GM12878 (cell line): ENCODE data around the gene CYP1A2. TPM values are rescaled to one million over a fixed set of nuclear protein-coding genes. Genes with fewer than 3 reads are reported as not detected.

ENCODE experiments used
- CEBPZ ChIP-seq: fragments of 150-350 bp; IDR thresholded peaks from 2 replicates; pipeline ENCODE4 v1.6.1; 2016; ENCODE audit warnings: low read depth, low read length
- ELK1 ChIP-seq: IDR thresholded peaks from 2 replicates; pipeline ENCODE4 v1.6.1; 2012; ENCODE audit warnings: low read depth, low read length, improper control_type of control experiment
- ESRRA ChIP-seq: IDR thresholded peaks from 2 replicates; pipeline ENCODE4 v1.6.1; 2012; ENCODE audit warnings: mild to moderate bottlenecking, low read length, improper control_type of control experiment
- ETV6 ChIP-seq, 2 experiments: fragments of 450-650 bp in 1 of 2; IDR thresholded peaks in 1 of 2; conservative IDR thresholded peaks in 1 of 2; 2 replicates each; pipeline ENCODE4 v1.6.1; 2014; ENCODE audit warnings: antibody characterized with exemption in 1 of 2, borderline replicate concordance in 1 of 2, low read depth in 1 of 2, mild to moderate bottlenecking in 1 of 2, moderate library complexity in 1 of 2
- FOS ChIP-seq: IDR thresholded peaks from 3 replicates; pipeline ENCODE4 v1.6.1; 2011; ENCODE audit warnings: borderline replicate concordance; ENCODE audit not compliant: insufficient read length; ENCODE audit errors: extremely low read depth
- NBN ChIP-seq: fragments of 450-650 bp; IDR thresholded peaks from 2 replicates; pipeline ENCODE4 v1.6.1; 2016
- NRF1 ChIP-seq: conservative IDR thresholded peaks from 2 replicates; pipeline ENCODE4 v1.6.1; 2011; ENCODE audit warnings: mild to moderate bottlenecking, low read depth, low read length, improper control_type of control experiment
- PML ChIP-seq: IDR thresholded peaks from 2 replicates; pipeline ENCODE4 v1.6.1; 2012; ENCODE audit warnings: low read length, inconsistent platforms
- polyA plus RNA-seq, 11 experiments: library from polyadenylated mRNA; depleted of rRNA in 4 of 11; unstranded in 6 of 11; stranded (reverse) in 5 of 11; fragments of >200 nt; fragmentation: Nextera tagmentation in 4 of 11; fragmentation: Illumina TruSeq in 1 of 11; extraction: Ambion mirVana in 4 of 11; extraction: Trizol in 1 of 11; gene quantifications; 1 replicate in 1 of 11; 2 replicates in 10 of 11; pipeline versions ENCODE4 v1.2.1 to v1.2.3, GENCODE V29; 2011 to 2016; ENCODE audit warnings: inconsistent platforms in 2 of 11, missing spikeins in 2 of 11, low read depth in 1 of 11
- total RNA-seq, 4 experiments: library from RNA; depleted of rRNA in 3 of 4; stranded (reverse); fragments of >200 nt in 3 of 4; fragmentation: Illumina TruSeq in 1 of 4; extraction: Trizol in 1 of 4; gene quantifications; 2 replicates each; pipeline versions ENCODE4 v1.2.1 to v1.2.3, GENCODE V29; 2013 to 2021
- TF ChIP-seq, protein P1 (sequence below): fragments of 450-650 bp; IDR thresholded peaks from 2 replicates; pipeline ENCODE4 v1.6.1; 2016; ENCODE audit warnings: mild to moderate bottlenecking, moderate library complexity, borderline replicate concordance
- TF ChIP-seq, protein P2 (sequence below): fragments of 450-650 bp; formaldehyde crosslinking; IDR thresholded peaks from 2 replicates; pipeline ENCODE4 v1.5.0; 2022; ENCODE audit warnings: mild to moderate bottlenecking, missing genetic modification characterization
- TF ChIP-seq, protein P3 (sequence below): fragments of 450-650 bp; IDR thresholded peaks from 2 replicates; pipeline ENCODE4 v1.6.1; 2017; ENCODE audit warnings: mild to moderate bottlenecking, moderate library complexity

CYP1A2 gene
- total and polyA plus RNA-seq, 10 of the 15 experiments (the other 5 are each of a cell fraction or from before 2014, with no cell fraction given): 0.03 to 0.09 (median 0.05) TPM; not detected in 7

DNA sequence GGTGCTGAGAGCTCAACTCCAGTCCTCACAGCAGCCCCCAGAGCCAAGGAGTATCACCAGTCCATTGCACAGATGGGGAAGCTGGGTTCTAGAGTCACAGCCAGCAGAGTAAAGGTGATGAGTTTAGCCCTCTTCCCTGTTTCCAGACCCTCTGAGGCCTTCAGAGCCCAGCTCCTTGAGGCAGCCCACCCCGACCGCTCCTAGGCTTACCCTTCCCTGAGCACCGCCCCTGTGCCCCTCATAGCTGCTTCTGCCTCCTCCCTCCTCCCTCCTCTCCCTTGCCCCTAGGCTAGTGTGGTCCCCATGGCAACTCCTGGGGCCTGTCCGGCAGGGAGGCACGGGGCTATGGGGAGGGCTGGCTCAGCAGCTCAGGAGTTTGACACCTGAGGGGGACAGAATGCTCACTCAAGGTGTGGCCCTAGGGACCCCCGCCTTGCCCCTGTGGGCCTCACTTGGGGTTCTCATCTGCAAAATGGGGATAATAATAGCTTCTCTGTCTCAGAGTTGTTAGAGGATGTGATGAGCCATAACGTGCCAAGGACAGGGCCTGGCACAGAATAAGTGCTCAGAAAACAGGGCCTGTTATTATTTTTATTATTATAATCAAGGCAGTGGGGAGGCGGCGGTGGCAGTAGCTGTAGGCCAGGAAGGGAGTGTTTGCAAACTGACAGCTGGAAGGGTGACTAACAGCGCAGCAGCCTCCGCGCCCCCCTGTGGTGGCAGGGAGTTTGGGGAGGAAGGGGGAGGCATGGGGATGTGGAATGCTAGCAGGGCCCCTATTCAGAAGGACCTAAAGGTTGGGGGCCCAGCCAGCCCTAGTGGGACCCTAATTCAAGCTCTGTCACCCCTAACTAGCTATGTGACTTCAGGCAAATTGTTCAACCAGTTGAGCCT, 44.7 kb downstream of the CYP1A2 start (continued):
- TF ChIP-seq CEBPZ (no peak), FOS (no peak), ELK1 (no peak), PML (no peak), ETV6 (conservative IDR thresholded peaks at IDR 0.05 in 1 of 2, IDR thresholded peaks at IDR 0.05 in 1 of 2; ENCODE audit: borderline replicate concordance in 1 of 2, low read depth in 1 of 2) (no peak), NBN (no peak), NRF1 (no peak), ESRRA (no peak)
- TF ChIP-seq, protein P1, sequence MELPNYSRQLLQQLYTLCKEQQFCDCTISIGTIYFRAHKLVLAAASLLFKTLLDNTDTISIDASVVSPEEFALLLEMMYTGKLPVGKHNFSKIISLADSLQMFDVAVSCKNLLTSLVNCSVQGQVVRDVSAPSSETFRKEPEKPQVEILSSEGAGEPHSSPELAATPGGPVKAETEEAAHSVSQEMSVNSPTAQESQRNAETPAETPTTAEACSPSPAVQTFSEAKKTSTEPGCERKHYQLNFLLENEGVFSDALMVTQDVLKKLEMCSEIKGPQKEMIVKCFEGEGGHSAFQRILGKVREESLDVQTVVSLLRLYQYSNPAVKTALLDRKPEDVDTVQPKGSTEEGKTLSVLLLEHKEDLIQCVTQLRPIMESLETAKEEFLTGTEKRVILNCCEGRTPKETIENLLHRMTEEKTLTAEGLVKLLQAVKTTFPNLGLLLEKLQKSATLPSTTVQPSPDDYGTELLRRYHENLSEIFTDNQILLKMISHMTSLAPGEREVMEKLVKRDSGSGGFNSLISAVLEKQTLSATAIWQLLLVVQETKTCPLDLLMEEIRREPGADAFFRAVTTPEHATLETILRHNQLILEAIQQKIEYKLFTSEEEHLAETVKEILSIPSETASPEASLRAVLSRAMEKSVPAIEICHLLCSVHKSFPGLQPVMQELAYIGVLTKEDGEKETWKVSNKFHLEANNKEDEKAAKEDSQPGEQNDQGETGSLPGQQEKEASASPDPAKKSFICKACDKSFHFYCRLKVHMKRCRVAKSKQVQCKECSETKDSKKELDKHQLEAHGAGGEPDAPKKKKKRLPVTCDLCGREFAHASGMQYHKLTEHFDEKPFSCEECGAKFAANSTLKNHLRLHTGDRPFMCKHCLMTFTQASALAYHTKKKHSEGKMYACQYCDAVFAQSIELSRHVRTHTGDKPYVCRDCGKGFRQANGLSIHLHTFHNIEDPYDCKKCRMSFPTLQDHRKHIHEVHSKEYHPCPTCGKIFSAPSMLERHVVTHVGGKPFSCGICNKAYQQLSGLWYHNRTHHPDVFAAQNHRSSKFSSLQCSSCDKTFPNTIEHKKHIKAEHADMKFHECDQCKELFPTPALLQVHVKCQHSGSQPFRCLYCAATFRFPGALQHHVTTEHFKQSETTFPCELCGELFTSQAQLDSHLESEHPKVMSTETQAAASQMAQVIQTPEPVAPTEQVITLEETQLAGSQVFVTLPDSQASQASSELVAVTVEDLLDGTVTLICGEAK: no peak
- TF ChIP-seq, protein P2, sequence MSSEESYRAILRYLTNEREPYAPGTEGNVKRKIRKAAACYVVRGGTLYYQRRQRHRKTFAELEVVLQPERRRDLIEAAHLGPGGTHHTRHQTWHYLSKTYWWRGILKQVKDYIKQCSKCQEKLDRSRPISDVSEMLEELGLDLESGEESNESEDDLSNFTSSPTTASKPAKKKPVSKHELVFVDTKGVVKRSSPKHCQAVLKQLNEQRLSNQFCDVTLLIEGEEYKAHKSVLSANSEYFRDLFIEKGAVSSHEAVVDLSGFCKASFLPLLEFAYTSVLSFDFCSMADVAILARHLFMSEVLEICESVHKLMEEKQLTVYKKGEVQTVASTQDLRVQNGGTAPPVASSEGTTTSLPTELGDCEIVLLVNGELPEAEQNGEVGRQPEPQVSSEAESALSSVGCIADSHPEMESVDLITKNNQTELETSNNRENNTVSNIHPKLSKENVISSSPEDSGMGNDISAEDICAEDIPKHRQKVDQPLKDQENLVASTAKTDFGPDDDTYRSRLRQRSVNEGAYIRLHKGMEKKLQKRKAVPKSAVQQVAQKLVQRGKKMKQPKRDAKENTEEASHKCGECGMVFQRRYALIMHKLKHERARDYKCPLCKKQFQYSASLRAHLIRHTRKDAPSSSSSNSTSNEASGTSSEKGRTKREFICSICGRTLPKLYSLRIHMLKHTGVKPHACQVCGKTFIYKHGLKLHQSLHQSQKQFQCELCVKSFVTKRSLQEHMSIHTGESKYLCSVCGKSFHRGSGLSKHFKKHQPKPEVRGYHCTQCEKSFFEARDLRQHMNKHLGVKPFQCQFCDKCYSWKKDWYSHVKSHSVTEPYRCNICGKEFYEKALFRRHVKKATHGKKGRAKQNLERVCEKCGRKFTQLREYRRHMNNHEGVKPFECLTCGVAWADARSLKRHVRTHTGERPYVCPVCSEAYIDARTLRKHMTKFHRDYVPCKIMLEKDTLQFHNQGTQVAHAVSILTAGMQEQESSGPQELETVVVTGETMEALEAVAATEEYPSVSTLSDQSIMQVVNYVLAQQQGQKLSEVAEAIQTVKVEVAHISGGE: no peak
- TF ChIP-seq, protein P3, sequence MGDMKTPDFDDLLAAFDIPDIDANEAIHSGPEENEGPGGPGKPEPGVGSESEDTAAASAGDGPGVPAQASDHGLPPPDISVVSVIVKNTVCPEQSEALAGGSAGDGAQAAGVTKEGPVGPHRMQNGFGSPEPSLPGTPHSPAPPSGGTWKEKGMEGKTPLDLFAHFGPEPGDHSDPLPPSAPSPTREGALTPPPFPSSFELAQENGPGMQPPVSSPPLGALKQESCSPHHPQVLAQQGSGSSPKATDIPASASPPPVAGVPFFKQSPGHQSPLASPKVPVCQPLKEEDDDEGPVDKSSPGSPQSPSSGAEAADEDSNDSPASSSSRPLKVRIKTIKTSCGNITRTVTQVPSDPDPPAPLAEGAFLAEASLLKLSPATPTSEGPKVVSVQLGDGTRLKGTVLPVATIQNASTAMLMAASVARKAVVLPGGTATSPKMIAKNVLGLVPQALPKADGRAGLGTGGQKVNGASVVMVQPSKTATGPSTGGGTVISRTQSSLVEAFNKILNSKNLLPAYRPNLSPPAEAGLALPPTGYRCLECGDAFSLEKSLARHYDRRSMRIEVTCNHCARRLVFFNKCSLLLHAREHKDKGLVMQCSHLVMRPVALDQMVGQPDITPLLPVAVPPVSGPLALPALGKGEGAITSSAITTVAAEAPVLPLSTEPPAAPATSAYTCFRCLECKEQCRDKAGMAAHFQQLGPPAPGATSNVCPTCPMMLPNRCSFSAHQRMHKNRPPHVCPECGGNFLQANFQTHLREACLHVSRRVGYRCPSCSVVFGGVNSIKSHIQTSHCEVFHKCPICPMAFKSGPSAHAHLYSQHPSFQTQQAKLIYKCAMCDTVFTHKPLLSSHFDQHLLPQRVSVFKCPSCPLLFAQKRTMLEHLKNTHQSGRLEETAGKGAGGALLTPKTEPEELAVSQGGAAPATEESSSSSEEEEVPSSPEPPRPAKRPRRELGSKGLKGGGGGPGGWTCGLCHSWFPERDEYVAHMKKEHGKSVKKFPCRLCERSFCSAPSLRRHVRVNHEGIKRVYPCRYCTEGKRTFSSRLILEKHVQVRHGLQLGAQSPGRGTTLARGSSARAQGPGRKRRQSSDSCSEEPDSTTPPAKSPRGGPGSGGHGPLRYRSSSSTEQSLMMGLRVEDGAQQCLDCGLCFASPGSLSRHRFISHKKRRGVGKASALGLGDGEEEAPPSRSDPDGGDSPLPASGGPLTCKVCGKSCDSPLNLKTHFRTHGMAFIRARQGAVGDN: no peak; the same call in 1 of the 2 replicates
